AG04449 (cell line): ENCODE measurements around the gene SESN2.

Experiments used
- CTCF ChIA-PET: fragments of 350-600 bp; formaldehyde crosslinking; extraction: SDS; loops from one replicate; lab custom pipeline; 2021; ENCODE audit warnings: antibody characterized with exemption; lab: Yijun Ruan, JAX
- POLR2A ChIA-PET: fragments of 400-600, 350-600 bp; formaldehyde crosslinking; extraction: SDS; loops from one replicate; lab custom pipeline; 2020; ENCODE audit warnings: antibody characterized with exemption, inconsistent platforms; lab: Yijun Ruan, JAX
- DNase-seq: peaks from one replicate; pipeline ENCODE4 v3.0.0-alpha.2; 2010; ENCODE audit warnings: low read depth, low spot score
- H3K4me3 ChIP-seq: 2 replicates; pipeline ENCODE4 v1.5.1; 2011; ENCODE audit warnings: low read depth, mild to moderate bottlenecking, control low read depth, low read length
- CTCF ChIP-seq: IDR thresholded peaks from one replicate; pipeline ENCODE4 v1.5.1; 2011; ENCODE audit warnings: mild to moderate bottlenecking, moderate library complexity, low read length, control low read depth, inconsistent platforms; ENCODE audit not compliant: insufficient read depth; ENCODE audit errors: missing control alignments

SESN2 gene

GRCh38 chr1:28247612-28248272 is 11.6 kb upstream of the SESN2 start:
- POLR2A ChIA-PET: interaction anchor here (0.6 to 4.1 kb wide), 8 partner anchors 9 to 354 kb away, joined by 3 to 32 read pairs (median 8); partner anchors contain the start of genes ATP5IF1 and SESN2
- H3K4me3 ChIP-seq: peak overlapping the region; percentile 4
- no peak for TF ChIP-seq CTCF
- CTCF ChIA-PET: interaction anchor here (0.6 to 6.0 kb wide), 32 partner anchors 10 to 375 kb away, joined by 3 to 148 read pairs (median 5); partner anchors contain the start of genes ATP5IF1, DNAJC8, MED18 and SESN2
- no peak for DNase-seq

- no peak for DNase-seq
- H3K4me3 ChIP-seq: peak overlapping the region; percentile 2; the same call in 1 of the 2 replicates
- ChIA-PET CTCF (interaction anchor here (0.7 to 6.0 kb wide), 50 partner anchors 12 to 629 kb away, joined by 3 to 148 read pairs (median 4); partner anchors contain the start of genes ATP5IF1, DNAJC8, EYA3 and MED18), POLR2A (interaction anchor here (0.6 to 4.1 kb wide), 11 partner anchors 9 to 353 kb away, joined by 3 to 32 read pairs (median 4); partner anchors contain the start of genes ATP5IF1, MED18, RCC1 and SESN2)
- peak; percentile 83 for TF ChIP-seq CTCF
Measured at GRCh38 chr1:28248273-28249012, 10.9 kb upstream of the SESN2 start.

- CTCF ChIA-PET: interaction anchor here (0.7 to 6.0 kb wide), 48 partner anchors 12 to 628 kb away, joined by 3 to 148 read pairs (median 4); partner anchors contain the start of genes ATP5IF1, DNAJC8, EYA3 and MED18
- no peak for TF ChIP-seq CTCF
- DNase-seq: no peak
Measured at GRCh38 chr1:28249013-28249865, 10.1 kb upstream of the SESN2 start.

GRCh38 chr1:28249866-28250295 is 9.4 kb upstream of the SESN2 start:
- no peak for DNase-seq
- H3K4me3 ChIP-seq: no peak overlapping the region
- no peak for TF ChIP-seq CTCF
- CTCF ChIA-PET: interaction anchor here (1.0 to 6.0 kb wide), 16 partner anchors 12 to 352 kb away, joined by 3 to 148 read pairs (median 12); partner anchors contain the start of genes ATP5IF1, MED18 and SESN2
- POLR2A ChIA-PET: interaction anchor here (0.5 to 4.1 kb wide), 7 partner anchors 11 to 388 kb away, joined by 3 to 32 read pairs (median 11); partner anchors contain the start of genes ATP5IF1, MED18, RCC1 and SESN2

More at GRCh38 chr1:28249013-28249865, 10.1 kb upstream of the SESN2 start:
- POLR2A ChIA-PET: interaction anchor here (0.6 to 4.1 kb wide), 11 partner anchors 10 to 352 kb away, joined by 3 to 32 read pairs (median 4); partner anchors contain the start of genes ATP5IF1, MED18, RCC1 and SESN2
- H3K4me3 ChIP-seq: peak overlapping the region; percentile 2; the same call in 1 of the 2 replicates

GRCh38 chr1:28256197-28256827 is 3.0 kb upstream of the SESN2 start:
- DNase-seq: no peak
- ChIA-PET CTCF (interaction anchor here (0.7 to 12.3 kb wide), 3 partner anchors 7 to 656 kb away, joined by 4 to 148 read pairs (median 5); no protein-coding TSS in a partner anchor), POLR2A (no interaction called here)
- no peak for TF ChIP-seq CTCF
- no peak overlapping the region for H3K4me3 ChIP-seq
